ENCODE data around the gene ARPC5. TPM values are rescaled to one million over a fixed set of nuclear protein-coding genes. Genes with fewer than 3 reads are reported as not detected.
"Not testable (repeated sequence)": the region's sequence is repeated elsewhere in the genome, so short reads cannot be mapped to it uniquely, and the experiment has no call there.

The ARPC5 gene
- total and polyA plus RNA-seq, 2 donors from 2014 or later: 75.9 to 107 TPM

DNA sequence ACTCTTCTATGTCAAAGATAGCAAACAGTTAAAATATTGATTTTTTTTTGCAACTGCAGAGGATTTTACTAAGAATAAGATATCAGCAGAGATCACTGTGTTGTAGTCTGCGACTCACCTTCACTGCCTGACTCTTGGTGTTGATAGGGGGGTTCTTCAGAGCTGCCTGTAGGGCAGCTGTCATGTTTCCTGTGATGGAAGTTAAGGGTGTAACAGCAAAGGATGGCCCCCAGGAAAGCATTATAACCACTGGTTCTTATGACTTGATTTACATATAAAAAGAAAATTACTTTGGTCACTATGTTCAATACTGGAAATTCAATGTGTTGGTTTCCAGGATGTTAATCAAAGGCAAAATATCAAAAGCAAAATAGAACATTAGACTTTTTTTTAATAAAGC is 2.6 kb downstream of the ARPC5 start:
- peak overlapping the region in 1 of 2 donors; percentile 10 for H3K27ac ChIP-seq (ENCODE audit: low read depth in 2 of 2, low read length in 2 of 2)
- H3K9ac ChIP-seq (ENCODE audit: low read length in 3 of 3): peak overlapping the region in 1 of 3 donors; percentile 14
- TF ChIP-seq, protein P1, sequence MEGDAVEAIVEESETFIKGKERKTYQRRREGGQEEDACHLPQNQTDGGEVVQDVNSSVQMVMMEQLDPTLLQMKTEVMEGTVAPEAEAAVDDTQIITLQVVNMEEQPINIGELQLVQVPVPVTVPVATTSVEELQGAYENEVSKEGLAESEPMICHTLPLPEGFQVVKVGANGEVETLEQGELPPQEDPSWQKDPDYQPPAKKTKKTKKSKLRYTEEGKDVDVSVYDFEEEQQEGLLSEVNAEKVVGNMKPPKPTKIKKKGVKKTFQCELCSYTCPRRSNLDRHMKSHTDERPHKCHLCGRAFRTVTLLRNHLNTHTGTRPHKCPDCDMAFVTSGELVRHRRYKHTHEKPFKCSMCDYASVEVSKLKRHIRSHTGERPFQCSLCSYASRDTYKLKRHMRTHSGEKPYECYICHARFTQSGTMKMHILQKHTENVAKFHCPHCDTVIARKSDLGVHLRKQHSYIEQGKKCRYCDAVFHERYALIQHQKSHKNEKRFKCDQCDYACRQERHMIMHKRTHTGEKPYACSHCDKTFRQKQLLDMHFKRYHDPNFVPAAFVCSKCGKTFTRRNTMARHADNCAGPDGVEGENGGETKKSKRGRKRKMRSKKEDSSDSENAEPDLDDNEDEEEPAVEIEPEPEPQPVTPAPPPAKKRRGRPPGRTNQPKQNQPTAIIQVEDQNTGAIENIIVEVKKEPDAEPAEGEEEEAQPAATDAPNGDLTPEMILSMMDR (IDR thresholded peaks at IDR 0.05; ENCODE audit: borderline replicate concordance, extremely low read depth, insufficient read depth): no peak
- H3K27me3 ChIP-seq (ENCODE audit: control insufficient read depth, insufficient read depth, low read length): no peaks in the 10 kb centered on the region
- peaks cover 0 to 29% (median 10%) of the 10 kb centered on the region in 3 donors for H3K36me3 ChIP-seq (ENCODE audit: control insufficient read depth in 2 of 3, insufficient read depth in 3 of 3, low read length in 3 of 3)
- DNase-seq: no peak
- no peaks in the 10 kb centered on the region for H3K9me3 ChIP-seq (ENCODE audit: control insufficient read depth in 2 of 3, insufficient read depth in 1 of 3, low read length in 3 of 3)
- H3K4me1 ChIP-seq (ENCODE audit: control insufficient read depth in 2 of 3, insufficient read depth in 2 of 3, low read depth in 1 of 3, low read length in 3 of 3): peaks cover 0 to 18% (median 8%) of the 10 kb centered on the region in 3 donors
- intact Hi-C loops (cut with DNase I): no loop called here
- FAIRE-seq: no peak
- peak overlapping the region in 2 of 3 donors; percentile 28 to 90 for H3K4me3 ChIP-seq (ENCODE audit: low read length in 3 of 3)

DNA sequence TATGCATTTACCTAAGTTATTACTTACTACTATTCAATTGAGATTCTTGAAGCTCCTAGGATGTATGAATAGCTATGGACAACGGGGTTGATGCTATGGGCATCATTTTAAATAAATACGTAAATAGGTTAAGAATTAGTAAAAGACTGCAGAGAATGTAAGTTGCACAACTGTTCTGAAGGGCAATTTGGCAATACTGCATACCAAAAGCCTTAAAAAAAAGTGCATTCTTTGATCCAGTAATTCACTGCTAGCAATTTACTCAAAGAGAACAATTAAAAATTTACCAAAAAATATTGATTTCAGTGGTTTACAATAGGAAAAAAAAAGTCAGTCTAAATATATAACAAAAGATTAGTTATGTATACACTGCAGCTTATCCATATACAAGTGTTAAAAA is 3.5 kb downstream of the ARPC5 start:
- Histone ChIP-seq H3K9ac (ENCODE audit: low read length in 3 of 3) (no peak overlapping the region), H3K4me3 (ENCODE audit: low read length in 3 of 3) (no peak overlapping the region), H3K27ac (ENCODE audit: low read depth in 2 of 2, low read length in 2 of 2) (no peak overlapping the region), H3K27me3 (ENCODE audit: control insufficient read depth, insufficient read depth, low read length) (no peaks in the 10 kb centered on the region), H3K9me3 (ENCODE audit: control insufficient read depth in 2 of 3, insufficient read depth in 1 of 3, low read length in 3 of 3) (no peaks in the 10 kb centered on the region), H3K36me3 (ENCODE audit: control insufficient read depth in 2 of 3, insufficient read depth in 3 of 3, low read length in 3 of 3) (peaks cover 0 to 29% (median 12%) of the 10 kb centered on the region in 3 donors), H3K4me1 (ENCODE audit: control insufficient read depth in 2 of 3, insufficient read depth in 2 of 3, low read depth in 1 of 3, low read length in 3 of 3) (peaks cover 0 to 18% (median 8%) of the 10 kb centered on the region in 3 donors)
- intact Hi-C loops (cut with DNase I): no loop called here
- DNase-seq: no peak
- FAIRE-seq: no peak
- TF ChIP-seq, protein P1 (IDR thresholded peaks at IDR 0.05; ENCODE audit: borderline replicate concordance, extremely low read depth, insufficient read depth): no peak

DNA sequence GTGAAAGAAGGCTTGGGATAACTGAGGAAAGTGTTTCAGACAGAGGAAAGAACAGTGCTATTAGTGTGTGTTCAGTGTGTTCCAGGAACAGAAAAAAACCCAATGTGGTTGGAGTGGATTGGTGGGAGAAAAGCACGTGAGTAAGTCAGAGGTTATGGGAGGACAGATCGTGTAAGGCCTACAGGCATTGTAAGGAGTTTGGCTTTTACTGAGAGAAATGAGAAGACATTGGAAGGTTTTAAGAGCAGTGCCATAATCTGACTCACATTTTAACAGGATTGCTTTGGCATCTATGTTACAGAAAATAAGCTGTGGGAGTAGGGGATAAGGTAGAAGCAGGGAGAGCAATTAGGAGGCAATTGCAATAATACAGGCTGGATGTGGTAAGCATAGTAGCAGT is 4.8 kb downstream of the ARPC5 start:
- peak overlapping the region in 1 of 3 donors; percentile 6 for H3K9ac ChIP-seq (ENCODE audit: low read length in 3 of 3)
- no peak overlapping the region for H3K4me3 ChIP-seq (ENCODE audit: low read length in 3 of 3)
- H3K4me1 ChIP-seq (ENCODE audit: control insufficient read depth in 2 of 3, insufficient read depth in 2 of 3, low read depth in 1 of 3, low read length in 3 of 3): peaks cover 0 to 15% (median 8%) of the 10 kb centered on the region in 3 donors
- TF ChIP-seq, protein P1 (IDR thresholded peaks at IDR 0.05; ENCODE audit: borderline replicate concordance, extremely low read depth, insufficient read depth): no peak
- H3K36me3 ChIP-seq (ENCODE audit: control insufficient read depth in 2 of 3, insufficient read depth in 3 of 3, low read length in 3 of 3): peaks cover 0 to 30% (median 12%) of the 10 kb centered on the region in 3 donors
- no peaks in the 10 kb centered on the region for H3K9me3 ChIP-seq (ENCODE audit: control insufficient read depth in 2 of 3, insufficient read depth in 1 of 3, low read length in 3 of 3)
- no peak overlapping the region for H3K27ac ChIP-seq (ENCODE audit: low read depth in 2 of 2, low read length in 2 of 2)
- intact Hi-C loops (cut with DNase I): no loop called here
- no peaks in the 10 kb centered on the region for H3K27me3 ChIP-seq (ENCODE audit: control insufficient read depth, insufficient read depth, low read length)
- DNase-seq (no peak), FAIRE-seq (no peak)

DNA sequence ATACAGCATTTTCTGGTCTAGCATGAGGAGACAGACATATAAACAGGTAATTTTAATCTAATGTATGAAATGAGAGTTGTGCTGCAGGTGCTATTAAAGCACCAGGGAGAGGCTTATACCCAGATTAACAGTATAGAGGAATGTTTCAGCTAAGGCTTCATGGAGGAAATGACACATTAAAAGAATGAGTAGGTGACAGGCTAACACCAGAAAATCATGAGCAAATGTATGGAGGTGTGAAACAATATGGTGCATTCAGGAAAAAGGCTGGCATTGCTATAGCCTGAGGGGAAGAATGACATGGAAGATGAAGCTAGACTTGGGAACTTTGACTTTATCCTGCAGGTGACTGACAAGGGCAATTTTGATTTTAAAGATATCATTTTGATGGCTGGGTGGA is 7.0 kb downstream of the ARPC5 start:
- H3K4me3 ChIP-seq (ENCODE audit: low read length in 3 of 3): no peak overlapping the region
- H3K27me3 ChIP-seq (ENCODE audit: control insufficient read depth, insufficient read depth, low read length): no peaks in the 10 kb centered on the region
- H3K9ac ChIP-seq (ENCODE audit: low read length in 3 of 3): no peak overlapping the region
- no peak overlapping the region for H3K27ac ChIP-seq (ENCODE audit: low read depth in 2 of 2, low read length in 2 of 2)
- TF ChIP-seq, protein P1 (IDR thresholded peaks at IDR 0.05; ENCODE audit: borderline replicate concordance, extremely low read depth, insufficient read depth): no peak
- FAIRE-seq (no peak), DNase-seq (no peak)
- peaks cover 0 to 35% (median 12%) of the 10 kb centered on the region in 3 donors for H3K36me3 ChIP-seq (ENCODE audit: control insufficient read depth in 2 of 3, insufficient read depth in 3 of 3, low read length in 3 of 3)
- H3K9me3 ChIP-seq (ENCODE audit: control insufficient read depth in 2 of 3, insufficient read depth in 1 of 3, low read length in 3 of 3): no peaks in the 10 kb centered on the region
- H3K4me1 ChIP-seq (ENCODE audit: control insufficient read depth in 2 of 3, insufficient read depth in 2 of 3, low read depth in 1 of 3, low read length in 3 of 3): peaks cover 0 to 13% (median 8%) of the 10 kb centered on the region in 3 donors
- intact Hi-C loops (cut with DNase I): no loop called here

DNA sequence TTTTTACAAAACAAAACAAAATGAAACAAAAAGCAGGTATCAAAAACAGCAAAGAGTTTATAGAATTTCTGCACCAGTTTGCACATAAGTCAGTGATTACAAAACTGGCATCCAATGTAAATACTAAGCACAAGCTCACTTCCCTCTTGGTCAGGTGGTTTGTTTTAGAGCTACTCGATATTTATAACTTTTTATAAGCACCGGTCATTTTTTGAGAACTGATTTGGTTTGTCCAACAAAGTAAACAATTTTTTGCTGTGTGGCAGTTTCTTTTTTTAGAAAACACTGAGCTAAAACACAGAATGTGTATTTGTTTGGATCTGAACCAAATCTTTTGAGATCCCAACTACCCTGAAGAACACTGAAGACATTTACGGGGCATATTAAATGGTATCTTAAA is 9.3 kb downstream of the ARPC5 start:
- H3K9ac ChIP-seq (ENCODE audit: low read length in 3 of 3); FAIRE-seq; H3K27me3 ChIP-seq (ENCODE audit: control insufficient read depth, insufficient read depth, low read length); H3K27ac ChIP-seq (ENCODE audit: low read depth in 2 of 2, low read length in 2 of 2); H3K9me3 ChIP-seq (ENCODE audit: control insufficient read depth in 2 of 3, insufficient read depth in 1 of 3, low read length in 3 of 3); H3K4me1 ChIP-seq (ENCODE audit: control insufficient read depth in 2 of 3, insufficient read depth in 2 of 3, low read depth in 1 of 3, low read length in 3 of 3); DNase-seq; intact Hi-C loops (cut with DNase I); H3K4me3 ChIP-seq (ENCODE audit: low read length in 3 of 3): not testable (repeated sequence)
- peaks cover 0 to 25% (median 12%) of the 10 kb centered on the region in 3 donors for H3K36me3 ChIP-seq (ENCODE audit: control insufficient read depth in 2 of 3, insufficient read depth in 3 of 3, low read length in 3 of 3)
